CD1c-positive myeloid dendritic cell (primary cell): ENCODE data around the gene RNF220.
A peak's percentile ranks its signal among the peaks of the same experiment; 100 is the strongest.

Experiments used
- DNase-seq: peaks from one replicate; pipeline ENCODE4 v3.0.0-alpha.2; 2016; ENCODE audit errors: extremely low spot score

Gene RNF220

GRCh38 chr1:44610527-44611148, 205.6 kb downstream of the RNF220 start:
- no peak for DNase-seq

GRCh38 chr1:44611419-44611818, 206.4 kb downstream of the RNF220 start:
- DNase-seq = no peak

- DNase-seq = no peak
Observed at GRCh38 chr1:44611866-44612265, 206.8 kb downstream of the RNF220 start.

GRCh38 chr1:44613941-44614340, 208.9 kb downstream of the RNF220 start:
- DNase-seq = no peak

GRCh38 chr1:44616284-44616990, 211.4 kb downstream of the RNF220 start:
- DNase-seq = no peak

- DNase-seq = no peak
Observed at GRCh38 chr1:44616991-44617702, 212.1 kb downstream of the RNF220 start.

GRCh38 chr1:44617703-44618029, 212.6 kb downstream of the RNF220 start:
- no peak for DNase-seq

- DNase-seq = no peak
Observed at GRCh38 chr1:44619261-44619900, 214.3 kb downstream of the RNF220 start.

- no peak for DNase-seq
Observed at GRCh38 chr1:44620072-44620471, 215.0 kb downstream of the RNF220 start.

GRCh38 chr1:44621841-44622286, 216.8 kb downstream of the RNF220 start:
- DNase-seq = no peak

- DNase-seq = no peak
Observed at GRCh38 chr1:44624268-44624901, 219.3 kb downstream of the RNF220 start.

- DNase-seq = no peak
Observed at GRCh38 chr1:44625348-44625747, 220.3 kb downstream of the RNF220 start.

- no peak for DNase-seq
Observed at GRCh38 chr1:44628962-44629756, 224.1 kb downstream of the RNF220 start.

- no peak for DNase-seq
Observed at GRCh38 chr1:44630116-44630515, 225.1 kb downstream of the RNF220 start.

GRCh38 chr1:44631333-44631646, 226.2 kb downstream of the RNF220 start:
- no peak for DNase-seq

- DNase-seq = peak; percentile 95
Observed at GRCh38 chr1:44631647-44632539, 226.8 kb downstream of the RNF220 start.

GRCh38 chr1:44632598-44632997, 227.5 kb downstream of the RNF220 start:
- no peak for DNase-seq

GRCh38 chr1:44634606-44635189, 229.6 kb downstream of the RNF220 start:
- DNase-seq = no peak

- DNase-seq = no peak
Observed at GRCh38 chr1:44635439-44635838, 230.4 kb downstream of the RNF220 start.

GRCh38 chr1:44636083-44636687, 231.1 kb downstream of the RNF220 start:
- no peak for DNase-seq
